ENCODE measurements around the gene HBA2. TPM values are rescaled to one million over a fixed set of nuclear protein-coding genes. Genes with fewer than 3 reads are reported as not detected.
A peak's percentile ranks its signal among the peaks of the same experiment; 100 is the strongest.

Gene HBA2
- total RNA-seq, 2 experiments from 2014 or later = not detected

- CTCF ChIA-PET = interaction anchor here (1.4 to 2.5 kb wide), 2 partner anchors 72 to 114 kb away, joined by 8 to 16 read pairs; no protein-coding TSS in a partner anchor
- Mint-ChIP-seq H3K27ac (no peak overlapping the region), H3K36me3 (ENCODE audit: low read depth) (no peaks in the 10 kb centered on the region), H3K27me3 (peaks cover 41% of the 10 kb centered on the region), H3K9me3 (no peaks in the 10 kb centered on the region), H3K4me1 (ENCODE audit: low read depth) (peaks cover 12% of the 10 kb centered on the region), H3K4me3 (peak overlapping the region; percentile 54)
- POLR2A ChIA-PET = no interaction called here
- TF ChIP-seq, protein P1, sequence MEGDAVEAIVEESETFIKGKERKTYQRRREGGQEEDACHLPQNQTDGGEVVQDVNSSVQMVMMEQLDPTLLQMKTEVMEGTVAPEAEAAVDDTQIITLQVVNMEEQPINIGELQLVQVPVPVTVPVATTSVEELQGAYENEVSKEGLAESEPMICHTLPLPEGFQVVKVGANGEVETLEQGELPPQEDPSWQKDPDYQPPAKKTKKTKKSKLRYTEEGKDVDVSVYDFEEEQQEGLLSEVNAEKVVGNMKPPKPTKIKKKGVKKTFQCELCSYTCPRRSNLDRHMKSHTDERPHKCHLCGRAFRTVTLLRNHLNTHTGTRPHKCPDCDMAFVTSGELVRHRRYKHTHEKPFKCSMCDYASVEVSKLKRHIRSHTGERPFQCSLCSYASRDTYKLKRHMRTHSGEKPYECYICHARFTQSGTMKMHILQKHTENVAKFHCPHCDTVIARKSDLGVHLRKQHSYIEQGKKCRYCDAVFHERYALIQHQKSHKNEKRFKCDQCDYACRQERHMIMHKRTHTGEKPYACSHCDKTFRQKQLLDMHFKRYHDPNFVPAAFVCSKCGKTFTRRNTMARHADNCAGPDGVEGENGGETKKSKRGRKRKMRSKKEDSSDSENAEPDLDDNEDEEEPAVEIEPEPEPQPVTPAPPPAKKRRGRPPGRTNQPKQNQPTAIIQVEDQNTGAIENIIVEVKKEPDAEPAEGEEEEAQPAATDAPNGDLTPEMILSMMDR (IDR thresholded peaks at IDR 0.05) = no peak
- Histone ChIP-seq H3K27ac (ENCODE audit: low read depth in 1 of 2, low read length in 2 of 2) (no peak overlapping the region), H3K36me3 (ENCODE audit: insufficient read depth, low read length) (no peaks in the 10 kb centered on the region), H3K9me3 (ENCODE audit: control insufficient read depth in 1 of 2, insufficient read depth in 1 of 2, low read length in 2 of 2) (peaks cover 0 to 6% of the 10 kb centered on the region in 2 experiments), H3K4me1 (ENCODE audit: insufficient read depth, low read length) (peaks cover 25% of the 10 kb centered on the region), H3K4me3 (ENCODE audit: low read length) (no peak overlapping the region), H3K27me3 (ENCODE audit: control insufficient read depth in 1 of 2, insufficient read depth in 2 of 2, low read length in 2 of 2) (peaks cover 40 to 47% of the 10 kb centered on the region in 2 experiments)
- intact Hi-C loops (cut with DNase I, micrococcal nuclease) = no loop called here
- ATAC-seq (ENCODE audit: poor library complexity) = no peak
- no peak for DNase-seq
These were observed 6.8 kb downstream of the HBA2 start for GRCh38 chr16:179211-180092.

GRCh38 chr16:180101-180675, 7.5 kb downstream of the HBA2 start, which contains the start of gene HBQ1:
Gene HBQ1, plus strand, starts transcription at chr16:180459. Its CDS starts 28 bp downstream, at chr16:180487.
- TF ChIP-seq, protein P1 (IDR thresholded peaks at IDR 0.05) = no peak

More at GRCh38 chr16:180101-180675, 7.5 kb downstream of the HBA2 start, which contains the start of gene HBQ1:
- Mint-ChIP-seq H3K4me3 (peak within 1 kb of the TSS; percentile 54), H3K27ac (no peak within 1 kb of the TSS), H3K36me3 (ENCODE audit: low read depth) (peaks cover 3% of the 10 kb centered on the region), H3K27me3 (peaks cover 34% of the 10 kb centered on the region), H3K4me1 (ENCODE audit: low read depth) (peaks cover 4% of the 10 kb centered on the region), H3K9me3 (no peaks in the 10 kb centered on the region)
- ATAC-seq (ENCODE audit: poor library complexity) (no peak), DNase-seq (peak in 7 of 14 experiments; percentile 11 to 62 (median 46))
- H3K27me3 ChIP-seq (ENCODE audit: control insufficient read depth in 1 of 2, insufficient read depth in 2 of 2, low read length in 2 of 2) = peaks cover 33 to 41% of the 10 kb centered on the region in 2 experiments
- H3K27ac ChIP-seq (ENCODE audit: low read depth in 1 of 2, low read length in 2 of 2) = no peak within 1 kb of the TSS
- H3K9me3 ChIP-seq (ENCODE audit: control insufficient read depth in 1 of 2, insufficient read depth in 1 of 2, low read length in 2 of 2) = peaks cover 0 to 6% of the 10 kb centered on the region in 2 experiments
- peak within 1 kb of the TSS; percentile 46 for H3K4me3 ChIP-seq (ENCODE audit: low read length)
- intact Hi-C loops (cut with DNase I, micrococcal nuclease) = no loop called here
- CTCF ChIA-PET = interaction anchor here (0.9 to 2.5 kb wide), 4 partner anchors 8 to 115 kb away, joined by 3 to 16 read pairs (median 7); no protein-coding TSS in a partner anchor
- H3K36me3 ChIP-seq (ENCODE audit: insufficient read depth, low read length) = no peaks in the 10 kb centered on the region
- H3K4me1 ChIP-seq (ENCODE audit: insufficient read depth, low read length) = peaks cover 25% of the 10 kb centered on the region
- POLR2A ChIA-PET = interaction anchor here (0.6 kb wide), 1 partner anchor 245 kb away, joined by 3 read pairs; the partner anchor contains the start of gene RAB11FIP3
